GM12801 (cell line): Measurements from ENCODE around the gene AEBP2.

Source experiments
- CTCF ChIP-seq: IDR thresholded peaks from one replicate; pipeline ENCODE4 v1.5.1; 2011; ENCODE audit warnings: control low read depth; ENCODE audit not compliant: insufficient read length; ENCODE audit errors: extremely low read depth

Gene AEBP2

GRCh38 chr12:19402743-19403431 lies 36.4 kb upstream of the AEBP2 start:
- no peak for TF ChIP-seq CTCF

- TF ChIP-seq CTCF, result no peak
These were observed 34.9 kb upstream of the AEBP2 start for GRCh38 chr12:19404242-19404880.

GRCh38 chr12:19409376-19409775 lies 29.9 kb upstream of the AEBP2 start:
- TF ChIP-seq CTCF, result no peak

- no peak for TF ChIP-seq CTCF
These were observed 29.1 kb upstream of the AEBP2 start for GRCh38 chr12:19410211-19410610.

GRCh38 chr12:19410629-19411185 lies 28.6 kb upstream of the AEBP2 start:
- no peak for TF ChIP-seq CTCF

- no peak for TF ChIP-seq CTCF
These were observed 27.8 kb upstream of the AEBP2 start for GRCh38 chr12:19411234-19412204.

GRCh38 chr12:19412844-19413243 lies 26.4 kb upstream of the AEBP2 start:
- TF ChIP-seq CTCF, result no peak
